GM12892 (cell line): ENCODE data around the gene RNH1.
A peak's percentile ranks its signal among the peaks of the same experiment; 100 is the strongest.

ENCODE experiments used
- DNase-seq: peaks from one replicate; pipeline ENCODE4 v3.0.0; 2011; ENCODE audit not compliant: insufficient read length
- FAIRE-seq: peaks from 2 replicates; lab custom pipeline; 2011; peaks lifted over from hg19 to GRCh38; lab: Jason Lieb, UNC
- POLR2A ChIP-seq: IDR thresholded peaks from 2 replicates; pipeline ENCODE4 v1.6.1; 2011; ENCODE audit warnings: low read depth, low read length, control low read depth
- POLR2AphosphoS5 ChIP-seq: IDR thresholded peaks from 2 replicates; pipeline ENCODE4 v1.6.1; 2011; ENCODE audit warnings: low read depth, low read length, control low read depth
- TAF1 ChIP-seq: IDR thresholded peaks from 2 replicates; pipeline ENCODE4 v1.6.1; 2011; ENCODE audit warnings: low read depth, mild to moderate bottlenecking, control low read depth, low read length, borderline replicate concordance

The RNH1 gene

DNA sequence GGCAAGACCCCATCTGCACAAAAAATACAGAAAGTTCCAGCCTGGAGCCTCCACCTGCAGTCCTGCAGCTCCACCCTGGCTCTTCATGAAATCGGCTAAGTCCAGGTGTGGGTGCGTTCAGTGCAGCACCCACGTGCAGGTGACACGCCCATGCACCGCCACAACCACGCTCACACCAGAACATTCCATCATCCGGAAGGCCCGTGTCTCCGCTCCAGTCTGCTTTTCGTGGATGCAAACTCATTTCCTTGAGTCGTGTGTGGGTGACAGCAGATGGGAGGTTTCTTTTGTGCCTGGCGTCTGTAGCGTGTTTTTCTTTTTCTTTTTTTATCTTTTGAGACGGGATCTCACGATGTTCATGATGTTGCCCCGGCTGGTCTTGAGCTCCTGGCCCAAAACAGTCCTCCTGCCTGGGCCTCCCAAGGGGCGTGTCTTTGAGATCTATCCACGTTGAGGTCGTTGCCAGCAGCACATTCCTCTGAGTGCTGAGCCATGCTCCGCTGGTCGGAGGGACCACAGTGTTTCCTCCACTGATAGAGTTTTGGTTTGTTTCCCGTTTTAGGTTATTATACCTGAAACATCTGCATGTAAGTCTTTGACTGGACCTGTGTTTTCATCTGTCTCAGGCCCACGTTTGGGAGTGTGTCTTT is 49.8 kb downstream of the RNH1 start:
- FAIRE-seq, result no peak
- no peak for DNase-seq
- TF ChIP-seq POLR2A (no peak), POLR2AphosphoS5 (no peak), TAF1 (no peak)

DNA sequence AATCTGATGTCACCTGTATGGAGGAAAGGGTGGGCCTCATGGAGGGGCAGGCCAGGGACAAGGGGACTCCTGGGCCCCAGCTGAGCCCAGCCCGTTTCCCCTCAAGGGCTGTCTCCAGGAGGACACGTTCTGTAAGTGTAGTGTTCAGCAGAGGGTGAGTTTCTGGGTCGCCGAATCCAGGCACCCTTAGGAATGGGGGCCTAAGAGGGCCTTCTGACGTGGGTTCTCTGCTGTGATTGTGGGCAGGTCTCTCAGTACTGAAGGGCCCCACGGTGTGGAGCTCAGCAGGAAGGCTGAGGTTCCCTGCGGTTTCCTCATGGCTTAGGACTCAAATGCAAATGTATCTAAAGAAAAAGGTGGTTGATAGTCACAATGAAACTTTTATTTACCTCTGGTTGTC is 50.5 kb downstream of the RNH1 start:
- TF ChIP-seq POLR2AphosphoS5 (no peak), TAF1 (no peak), POLR2A (0 out of 2 replicates have a peak, but pooled peaks have one; percentile 27)
- DNase-seq (peak; percentile 70), FAIRE-seq (peak; percentile 94)

DNA sequence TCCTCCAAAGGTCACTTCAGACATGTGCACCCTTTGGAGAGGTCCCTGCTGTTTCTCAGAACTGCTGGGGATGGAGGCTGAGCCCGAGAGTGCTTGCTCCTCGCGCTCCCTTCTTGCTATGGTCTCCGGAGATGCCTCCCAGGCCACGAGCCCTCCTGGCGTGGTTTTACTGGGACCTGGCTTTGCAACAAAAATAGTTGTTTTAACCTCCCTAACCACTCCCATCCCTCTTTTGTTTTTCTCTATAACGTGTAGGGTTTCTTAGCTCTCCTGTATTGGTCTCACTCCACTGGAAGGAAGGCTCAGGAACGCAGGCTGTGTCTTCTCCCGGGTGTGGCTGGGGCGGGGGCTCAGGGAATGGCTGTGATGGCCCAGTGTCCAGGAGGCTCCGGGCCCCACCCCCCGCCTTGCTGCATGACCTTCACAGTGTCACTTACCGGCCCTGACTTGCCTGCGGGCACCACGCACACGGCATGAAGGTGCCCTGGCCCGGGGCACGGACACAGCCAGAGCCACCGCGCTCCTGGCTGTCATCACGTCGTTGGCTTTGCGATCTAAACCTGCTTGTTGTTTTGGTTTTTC is 51.4 kb downstream of the RNH1 start:
- peak; percentile 17 for FAIRE-seq

DNA sequence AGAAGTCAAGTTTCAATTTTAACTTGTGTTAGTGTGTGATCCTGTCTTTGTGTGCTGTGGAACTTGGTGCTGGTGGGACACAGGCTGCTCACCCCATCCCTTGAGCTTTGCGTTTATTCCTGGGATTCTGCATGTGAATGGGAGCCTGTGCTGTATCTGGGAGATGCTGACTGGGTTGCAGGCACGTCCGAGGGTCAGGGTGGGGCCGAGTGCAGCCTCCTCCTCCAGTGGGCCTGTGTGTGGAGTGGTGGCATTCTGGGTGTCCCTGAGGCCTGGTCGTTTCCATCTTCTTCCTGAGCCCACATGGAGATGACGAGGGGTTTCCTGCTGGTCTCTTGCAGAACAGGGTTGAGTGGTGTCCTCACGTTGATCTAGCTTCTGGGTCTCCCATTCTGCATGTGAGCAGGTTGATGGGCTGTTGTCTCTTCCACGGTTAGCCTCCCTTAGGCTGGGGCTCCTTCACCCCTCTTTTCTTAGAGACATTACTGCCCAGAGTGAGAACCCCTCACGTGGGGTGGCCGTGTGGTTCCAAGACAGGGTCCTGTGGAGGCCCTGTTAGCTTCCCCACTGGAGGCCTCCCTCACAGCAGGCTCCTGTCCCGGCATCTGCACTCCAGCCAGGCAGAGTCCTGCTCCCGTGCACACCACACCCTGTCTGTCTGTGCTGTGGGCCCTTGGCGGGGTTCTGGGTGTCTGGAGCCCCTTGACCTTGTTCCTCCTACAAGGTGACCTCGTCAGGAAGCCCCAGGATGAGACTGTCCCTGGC is 52.1 kb downstream of the RNH1 start:
- TF ChIP-seq TAF1 (no peak), POLR2A (no peak), POLR2AphosphoS5 (no peak)
- DNase-seq, result no peak
- FAIRE-seq, result no peak

More for the DNA sequence above, 51.4 kb downstream of the RNH1 start:
- TF ChIP-seq POLR2A, result no peak
- TF ChIP-seq TAF1, result no peak
- no peak for TF ChIP-seq POLR2AphosphoS5
- DNase-seq, result no peak

DNA sequence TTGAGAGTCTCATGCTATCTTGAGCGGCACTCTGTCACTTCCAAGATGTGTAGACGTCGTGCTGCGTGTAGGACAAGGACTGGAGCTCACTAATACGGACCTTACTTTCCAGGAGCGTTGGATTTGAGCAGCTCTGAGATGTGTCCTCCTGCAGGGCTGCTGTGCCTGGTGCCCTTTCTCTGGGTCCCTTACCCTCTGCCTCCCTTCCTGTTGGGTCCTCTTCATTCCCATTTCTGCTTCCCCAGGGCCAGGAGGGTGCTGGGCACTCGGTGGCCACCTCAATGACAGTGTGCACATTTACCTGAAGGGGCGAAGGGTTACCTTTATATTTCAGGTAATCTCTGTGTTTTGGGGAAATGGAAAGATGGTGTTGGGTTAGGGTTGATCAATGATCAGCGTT is 53.0 kb downstream of the RNH1 start:
- FAIRE-seq, result no peak
- TF ChIP-seq POLR2AphosphoS5 (no peak), TAF1 (no peak), POLR2A (no peak)

DNA sequence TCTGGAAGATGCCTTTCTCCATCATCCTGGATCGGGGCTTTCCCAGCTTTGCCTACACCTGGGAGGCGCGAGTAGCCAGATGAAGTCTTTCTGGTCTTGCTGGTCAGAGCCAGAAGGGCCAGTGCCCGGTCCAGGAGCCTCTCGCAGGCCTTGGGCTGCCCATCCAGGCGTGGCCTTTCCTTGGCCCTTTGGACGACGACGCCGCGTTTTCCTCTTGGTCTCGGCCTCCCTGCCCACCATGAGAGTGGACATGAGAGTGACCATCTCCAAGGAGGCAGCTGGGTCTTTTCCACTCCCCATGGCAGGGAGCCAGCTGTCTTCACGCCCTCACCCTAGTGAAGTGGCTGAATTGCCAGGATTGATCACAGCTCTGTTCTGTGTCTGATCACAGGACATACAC is 53.5 kb downstream of the RNH1 start:
- FAIRE-seq (no peak), DNase-seq (no peak)
- no peak for TF ChIP-seq POLR2AphosphoS5
- no peak for TF ChIP-seq TAF1
- TF ChIP-seq POLR2A, result no peak

More for the DNA sequence above, 53.0 kb downstream of the RNH1 start:
- no peak for DNase-seq

DNA sequence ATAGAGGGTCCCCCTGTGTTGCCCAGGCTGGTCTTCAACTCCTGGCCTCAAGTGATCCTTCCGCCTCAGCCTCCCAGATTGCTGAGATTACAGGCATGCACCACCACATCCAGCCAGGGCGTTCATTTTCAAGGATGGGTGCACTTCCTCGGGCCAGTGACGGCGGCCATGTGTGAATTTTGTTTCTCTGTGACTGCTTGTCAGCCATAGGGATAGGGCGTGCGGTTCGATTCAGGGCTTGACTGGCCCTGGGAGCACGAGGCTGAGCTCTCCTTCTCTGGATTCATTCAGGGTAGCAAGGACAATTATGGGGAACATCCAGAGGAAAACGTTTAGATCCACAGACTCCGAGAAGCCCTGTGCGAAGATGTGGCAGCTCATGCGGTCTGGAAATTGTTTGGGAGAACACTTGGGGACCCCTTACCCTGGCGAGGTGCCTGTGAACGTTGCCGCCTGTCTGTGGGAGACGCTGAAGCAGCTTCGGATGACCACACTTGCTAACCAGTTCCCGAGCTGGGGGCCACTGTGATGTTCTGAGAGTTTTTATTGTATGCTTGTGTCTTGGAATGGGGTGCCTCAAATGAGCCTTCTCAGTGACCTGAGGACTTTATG is 54.0 kb downstream of the RNH1 start:
- FAIRE-seq (no peak), DNase-seq (no peak)
- TF ChIP-seq TAF1, result no peak
- TF ChIP-seq POLR2A, result no peak
- no peak for TF ChIP-seq POLR2AphosphoS5

DNA sequence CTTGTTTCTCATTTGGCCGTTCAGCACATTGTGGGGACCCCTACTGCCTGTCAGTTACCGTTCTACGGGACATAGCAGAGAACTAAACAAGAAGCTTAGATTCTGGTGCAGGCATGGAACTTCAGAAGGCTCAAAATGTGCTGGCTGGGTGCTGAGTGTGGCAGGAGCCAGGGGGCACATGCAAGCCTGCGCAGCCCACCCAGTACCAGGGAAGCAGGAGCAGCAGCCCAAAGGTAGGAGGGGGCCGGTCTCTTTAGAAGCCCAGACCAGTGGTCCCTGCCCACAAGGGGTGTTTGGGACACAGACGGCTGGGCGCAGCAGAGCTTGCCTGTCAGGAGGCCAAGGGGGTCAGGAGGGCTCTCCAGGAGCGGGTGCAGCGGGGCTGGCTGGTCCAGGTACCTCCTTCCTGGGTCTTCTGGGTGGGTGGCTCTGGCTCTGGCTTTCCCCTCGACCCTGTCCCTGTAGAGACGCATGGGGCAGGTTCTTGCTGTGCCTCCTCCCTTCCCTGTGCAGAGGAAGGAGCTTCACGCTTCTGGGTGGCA is 54.8 kb downstream of the RNH1 start:
- DNase-seq, result no peak
- TF ChIP-seq TAF1, result no peak
- no peak for TF ChIP-seq POLR2AphosphoS5
- no peak for TF ChIP-seq POLR2A
- FAIRE-seq, result no peak

DNA sequence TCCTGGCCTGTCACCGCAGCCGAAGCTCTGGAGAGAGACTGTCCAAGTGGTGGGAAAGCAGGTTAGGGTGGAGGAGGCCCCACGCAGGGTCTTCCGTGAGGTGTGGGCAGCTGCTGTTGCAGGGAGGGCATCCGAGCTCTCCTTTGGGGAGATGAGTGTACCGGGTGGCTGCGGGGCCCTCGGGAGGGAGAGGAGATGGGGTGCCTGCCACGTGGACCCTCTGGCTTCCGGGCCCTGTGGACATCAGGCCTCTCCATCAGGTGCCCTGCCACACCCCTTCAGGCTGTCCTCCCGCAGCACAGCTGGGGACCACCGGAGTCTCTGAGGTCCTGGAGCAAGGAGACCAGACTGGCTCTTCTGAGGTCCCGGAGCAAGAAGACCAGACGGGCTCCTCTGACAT is 55.3 kb downstream of the RNH1 start:
- no peak for FAIRE-seq
- DNase-seq, result no peak
- no peak for TF ChIP-seq POLR2AphosphoS5
- TF ChIP-seq TAF1, result no peak
- TF ChIP-seq POLR2A, result no peak

DNA sequence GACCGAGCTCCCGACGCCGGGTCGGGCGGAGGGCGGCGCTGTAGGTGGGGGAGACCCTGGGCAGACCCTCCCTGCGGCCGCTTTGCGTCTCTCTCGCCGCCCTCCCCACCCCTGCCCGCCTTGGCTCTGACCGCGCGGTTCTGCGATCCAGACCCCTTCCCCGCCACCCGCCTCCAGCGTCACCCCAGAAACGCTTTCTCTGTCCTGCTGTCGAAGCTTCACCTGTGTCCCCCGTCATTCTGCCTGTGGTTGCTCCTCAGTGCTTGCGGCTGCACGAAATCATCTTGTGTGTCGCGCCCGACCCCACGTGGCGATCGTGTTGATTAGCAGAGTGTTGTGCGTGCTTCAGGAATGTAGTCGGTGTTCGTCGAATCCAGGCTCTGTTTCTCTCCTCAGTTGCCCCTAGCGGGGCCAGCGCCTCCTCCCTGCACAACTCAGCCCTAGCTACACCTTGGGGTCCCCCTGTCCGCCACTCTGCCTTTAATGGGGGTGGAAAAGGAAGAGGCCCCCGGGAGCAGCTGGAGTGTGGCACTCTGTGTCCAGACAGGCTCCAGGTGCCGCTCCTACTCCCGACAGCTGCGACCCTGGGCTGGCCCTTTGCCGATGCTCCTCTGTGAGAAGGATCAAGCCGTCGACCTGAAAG is 56.1 kb downstream of the RNH1 start:
- TF ChIP-seq POLR2A, result no peak
- TF ChIP-seq TAF1, result no peak
- TF ChIP-seq POLR2AphosphoS5, result no peak
- peak; percentile 63 for DNase-seq
- FAIRE-seq, result no peak
